GM18511 (cell line): ENCODE data around the gene PET100.

Experiments
- ATAC-seq: cut with Tn5 transposase; IDR thresholded peaks from one replicate; pipeline ENCODE4 v1.9.1; 2021; ENCODE audit warnings: mild to moderate bottlenecking, moderate library complexity; ENCODE audit not compliant: unreplicated experiment

The PET100 gene

GRCh38 chr19:7629347-7630054 is at the start of gene PET100, which contains the start of gene XAB2:
Gene PET100, plus strand, starts transcription at chr19:7629793. Its CDS starts 41 bp downstream, at chr19:7629834.
Gene XAB2, minus strand, starts transcription at chr19:7629545. Its CDS starts 18 bp downstream, at chr19:7629527.
- peak; percentile 95 for ATAC-seq

- no peak for ATAC-seq
Observed at GRCh38 chr19:7582446-7582845, 47.1 kb upstream of the PET100 start.

GRCh38 chr19:7589822-7590221 is 39.8 kb upstream of the PET100 start:
- ATAC-seq = no peak

GRCh38 chr19:7590256-7590655 is 39.3 kb upstream of the PET100 start:
- no peak for ATAC-seq

- ATAC-seq = no peak
Observed at GRCh38 chr19:7595466-7596133, 34.0 kb upstream of the PET100 start, which contains the start of gene CAMSAP3. Gene CAMSAP3, plus strand, starts transcription at chr19:7595863. Its CDS starts 140 bp downstream, at chr19:7596003.

- no peak for ATAC-seq
Observed at GRCh38 chr19:7596211-7596937, 33.2 kb upstream of the PET100 start.

- no peak for ATAC-seq
Observed at GRCh38 chr19:7597689-7598088, 31.9 kb upstream of the PET100 start.

GRCh38 chr19:7598180-7598579 is 31.4 kb upstream of the PET100 start:
- ATAC-seq = no peak

GRCh38 chr19:7600721-7601120 is 28.9 kb upstream of the PET100 start:
- no peak for ATAC-seq

- ATAC-seq = no peak
Observed at GRCh38 chr19:7602240-7602934, 27.2 kb upstream of the PET100 start.

GRCh38 chr19:7602935-7603497 is 26.6 kb upstream of the PET100 start:
- no peak for ATAC-seq

GRCh38 chr19:7603919-7604318 is 25.7 kb upstream of the PET100 start:
- no peak for ATAC-seq

GRCh38 chr19:7605490-7606222 is 23.9 kb upstream of the PET100 start:
- ATAC-seq = no peak

GRCh38 chr19:7606289-7606688 is 23.3 kb upstream of the PET100 start:
- ATAC-seq = no peak

GRCh38 chr19:7607212-7607873 is 22.2 kb upstream of the PET100 start:
- no peak for ATAC-seq

- no peak for ATAC-seq
Observed at GRCh38 chr19:7607874-7608560, 21.6 kb upstream of the PET100 start.

GRCh38 chr19:7610491-7611240 is 18.9 kb upstream of the PET100 start:
- ATAC-seq = no peak
